GM19438 (cell line): ENCODE results near the gene FAM168B.

ENCODE experiments used
- ATAC-seq: cut with Tn5 transposase; IDR thresholded peaks from one replicate; pipeline ENCODE4 v1.9.1; 2021; ENCODE audit warnings: low read depth; ENCODE audit not compliant: unreplicated experiment

The FAM168B gene

GRCh38 chr2:131029812-131030211 lies 63.4 kb downstream of the FAM168B start:
- ATAC-seq, result no peak

GRCh38 chr2:131027566-131028528 lies 65.4 kb downstream of the FAM168B start:
- ATAC-seq, result no peak

- no peak for ATAC-seq
These were observed 66.3 kb downstream of the FAM168B start for GRCh38 chr2:131026919-131027318.

- no peak for ATAC-seq
These were observed 69.5 kb downstream of the FAM168B start for GRCh38 chr2:131023758-131024157.

- no peak for ATAC-seq
These were observed 70.5 kb downstream of the FAM168B start for GRCh38 chr2:131022731-131023130.

- no peak for ATAC-seq
These were observed 76.2 kb downstream of the FAM168B start for GRCh38 chr2:131016826-131017741.

GRCh38 chr2:131015764-131016163 lies 77.5 kb downstream of the FAM168B start:
- ATAC-seq, result no peak

- ATAC-seq, result no peak
These were observed 79.1 kb downstream of the FAM168B start for GRCh38 chr2:131014141-131014540.

GRCh38 chr2:131011486-131011885 lies 81.8 kb downstream of the FAM168B start:
- no peak for ATAC-seq

GRCh38 chr2:131010566-131010965 lies 82.7 kb downstream of the FAM168B start:
- ATAC-seq, result no peak

- ATAC-seq, result no peak
These were observed 83.4 kb downstream of the FAM168B start for GRCh38 chr2:131009713-131010475.

- ATAC-seq, result no peak
These were observed 84.3 kb downstream of the FAM168B start for GRCh38 chr2:131008967-131009366.

GRCh38 chr2:131006561-131006960 lies 86.7 kb downstream of the FAM168B start:
- no peak for ATAC-seq

GRCh38 chr2:131005216-131005935 lies 87.9 kb downstream of the FAM168B start:
- ATAC-seq, result no peak

GRCh38 chr2:131004446-131005209 lies 88.6 kb downstream of the FAM168B start:
- ATAC-seq, result no peak

GRCh38 chr2:130998561-130998960 lies 94.7 kb downstream of the FAM168B start:
- no peak for ATAC-seq
